Smooth muscle cell (in vitro differentiated cells): Measurements from ENCODE around the gene TAPT1. TPM values are rescaled to one million over a fixed set of nuclear protein-coding genes. Genes with fewer than 3 reads are reported as not detected.

Experiments
- DNase-seq: peaks from one replicate; lab custom pipeline; 2025; ENCODE audit not compliant: unreplicated experiment; lab: John Stamatoyannopoulos, UW
- H2AFZ ChIP-seq: fragments of 200-600 bp; sonication (generic); 2 replicates; pipeline ENCODE4 v1.6.0; 2016; ENCODE audit warnings: antibody characterized with exemption, low read depth, mild to moderate bottlenecking
- H3F3A ChIP-seq: fragments of 200-600 bp; sonication (generic); 2 replicates; pipeline ENCODE4 v1.6.0; 2017; ENCODE audit warnings: antibody characterized with exemption, low read depth
- H3K27ac ChIP-seq: fragments of 200-600 bp; sonication (generic); 2 replicates; pipeline ENCODE4 v1.5.1; 2016; ENCODE audit warnings: low read depth, mild to moderate bottlenecking
- H3K27me3 ChIP-seq: fragments of 200-600 bp; sonication (generic); 2 replicates; pipeline ENCODE4 v1.6.1; 2016; ENCODE audit warnings: low read depth, mild to moderate bottlenecking
- H3K36me3 ChIP-seq: fragments of 200-600 bp; sonication (generic); 2 replicates; pipeline ENCODE4 v1.5.1; 2016; ENCODE audit warnings: low read depth
- H3K4me1 ChIP-seq: fragments of 200-600 bp; sonication (generic); 2 replicates; pipeline ENCODE4 v1.5.1; 2016; ENCODE audit warnings: low read depth
- H3K4me2 ChIP-seq: fragments of 200-600 bp; sonication (generic); 2 replicates; pipeline ENCODE4 v1.6.0; 2016; ENCODE audit warnings: mild to moderate bottlenecking
- H3K4me3 ChIP-seq: fragments of 200-600 bp; sonication (generic); 2 replicates; pipeline ENCODE4 v1.5.1; 2016; ENCODE audit warnings: mild to moderate bottlenecking
- H3K79me2 ChIP-seq: fragments of 200-600 bp; sonication (generic); 2 replicates; pipeline ENCODE4 v1.6.0; 2016; ENCODE audit warnings: low read depth, mild to moderate bottlenecking
- H3K9ac ChIP-seq: fragments of 200-600 bp; sonication (generic); 2 replicates; pipeline ENCODE4 v1.6.0; 2016; ENCODE audit warnings: low read depth
- H3K9me3 ChIP-seq: fragments of 200-600 bp; sonication (generic); replicated peaks from 2 replicates; pipeline ENCODE4 v1.5.1; 2016; ENCODE audit warnings: low read depth
- H4K20me1 ChIP-seq: fragments of 200-600 bp; sonication (generic); 2 replicates; pipeline ENCODE4 v1.6.0; 2016; ENCODE audit warnings: low read depth
- WGBS: methylation state at CpG from one replicate; pipeline ENCODE4 v1.1.7; 2016; ENCODE audit warnings: low lambda C conversion rate; 5-methylcytosine and 5-hydroxymethylcytosine counted together
- polyA plus RNA-seq: library from polyadenylated mRNA; unstranded; fragments of >200 nt; fragmentation: Nextera tagmentation; extraction: Ambion mirVana; gene quantifications from 2 replicates; pipeline ENCODE4 v1.2.1, GENCODE V29; 2016
- total RNA-seq: library from RNA; depleted of rRNA; stranded (reverse); fragments of >200 nt; gene quantifications from 2 replicates; pipeline ENCODE4 v1.2.3, GENCODE V29; 2014
- TF ChIP-seq, protein P1 (sequence below): fragments of 200-600 bp; sonication (generic); IDR thresholded peaks from 2 replicates; pipeline ENCODE4 v1.5.1; 2017; ENCODE audit warnings: borderline replicate concordance, mild to moderate bottlenecking, antibody characterized with exemption; ENCODE audit not compliant: insufficient read depth, poor library complexity, severe bottlenecking

The TAPT1 gene
- total and polyA plus RNA-seq, 2 experiments from 2014 or later = 7.9 to 12.9 TPM

DNA sequence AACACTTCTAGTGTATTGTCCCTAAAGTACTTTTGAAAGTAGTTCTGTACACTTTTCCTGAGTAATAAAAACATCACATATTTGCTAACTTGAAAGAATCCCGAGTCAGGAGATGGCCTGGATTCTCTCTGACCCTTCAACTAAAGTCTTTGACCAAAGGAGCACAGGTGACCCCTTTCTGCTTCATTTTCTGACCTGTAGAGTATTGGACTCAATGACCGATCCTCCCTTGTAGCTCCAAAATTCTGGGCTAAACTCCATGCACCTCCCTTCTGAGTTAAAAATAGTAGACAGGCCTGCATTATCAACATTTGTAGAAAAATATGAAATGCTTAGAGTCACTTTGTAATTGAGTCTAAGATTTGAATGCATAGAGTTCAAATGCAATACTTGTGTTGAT lies 4.0 kb upstream of the TAPT1 start:
- Histone ChIP-seq H3K4me3 (no peak overlapping the region), H4K20me1 (no peaks in the 10 kb centered on the region), H3K4me2 (no peak overlapping the region), H3F3A (no peaks in the 10 kb centered on the region), H3K9me3 (no peaks in the 10 kb centered on the region), H3K4me1 (peaks cover 13% of the 10 kb centered on the region), H3K79me2 (peaks cover 7% of the 10 kb centered on the region), H3K36me3 (no peaks in the 10 kb centered on the region), H3K27ac (no peak overlapping the region), H3K27me3 (no peaks in the 10 kb centered on the region), H2AFZ (no peak overlapping the region), H3K9ac (no peak overlapping the region)
- WGBS = 88% methylated on average over 2 of the region's 2 CpGs
- TF ChIP-seq, protein P1, sequence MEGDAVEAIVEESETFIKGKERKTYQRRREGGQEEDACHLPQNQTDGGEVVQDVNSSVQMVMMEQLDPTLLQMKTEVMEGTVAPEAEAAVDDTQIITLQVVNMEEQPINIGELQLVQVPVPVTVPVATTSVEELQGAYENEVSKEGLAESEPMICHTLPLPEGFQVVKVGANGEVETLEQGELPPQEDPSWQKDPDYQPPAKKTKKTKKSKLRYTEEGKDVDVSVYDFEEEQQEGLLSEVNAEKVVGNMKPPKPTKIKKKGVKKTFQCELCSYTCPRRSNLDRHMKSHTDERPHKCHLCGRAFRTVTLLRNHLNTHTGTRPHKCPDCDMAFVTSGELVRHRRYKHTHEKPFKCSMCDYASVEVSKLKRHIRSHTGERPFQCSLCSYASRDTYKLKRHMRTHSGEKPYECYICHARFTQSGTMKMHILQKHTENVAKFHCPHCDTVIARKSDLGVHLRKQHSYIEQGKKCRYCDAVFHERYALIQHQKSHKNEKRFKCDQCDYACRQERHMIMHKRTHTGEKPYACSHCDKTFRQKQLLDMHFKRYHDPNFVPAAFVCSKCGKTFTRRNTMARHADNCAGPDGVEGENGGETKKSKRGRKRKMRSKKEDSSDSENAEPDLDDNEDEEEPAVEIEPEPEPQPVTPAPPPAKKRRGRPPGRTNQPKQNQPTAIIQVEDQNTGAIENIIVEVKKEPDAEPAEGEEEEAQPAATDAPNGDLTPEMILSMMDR = no peak
- DNase-seq = no peak

DNA sequence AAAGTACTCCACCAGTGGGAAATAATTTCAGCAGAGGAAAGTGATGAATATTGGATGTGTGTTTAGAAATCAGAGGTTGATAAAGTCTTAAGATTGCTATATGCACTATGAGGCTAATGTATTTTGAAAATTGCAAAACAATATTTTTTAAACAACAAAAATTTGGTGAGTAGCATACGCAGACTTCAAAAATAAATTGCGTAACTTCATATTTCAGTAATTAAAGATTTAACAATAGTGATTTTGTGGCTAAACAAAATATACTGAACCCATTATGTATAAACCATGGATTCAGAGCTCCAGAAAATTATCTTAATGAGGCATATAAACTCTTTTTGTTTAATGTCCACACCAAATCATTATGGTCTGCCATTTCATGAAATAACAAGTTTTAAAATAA lies 3.3 kb upstream of the TAPT1 start:
- DNase-seq = no peak
- H3K79me2 ChIP-seq = peaks cover 14% of the 10 kb centered on the region
- H3K27me3 ChIP-seq = no peaks in the 10 kb centered on the region
- no peaks in the 10 kb centered on the region for H3K9me3 ChIP-seq
- no peak overlapping the region for H3K9ac ChIP-seq
- WGBS = 99% methylated on average over 2 of the region's 2 CpGs
- TF ChIP-seq, protein P1 = no peak
- H3K4me2 ChIP-seq = no peak overlapping the region
- no peak overlapping the region for H3K27ac ChIP-seq
- no peaks in the 10 kb centered on the region for H3K36me3 ChIP-seq
- no peak overlapping the region for H3K4me3 ChIP-seq
- no peak overlapping the region for H2AFZ ChIP-seq
- H3K4me1 ChIP-seq = peaks cover 20% of the 10 kb centered on the region
- no peaks in the 10 kb centered on the region for H3F3A ChIP-seq
- no peaks in the 10 kb centered on the region for H4K20me1 ChIP-seq

DNA sequence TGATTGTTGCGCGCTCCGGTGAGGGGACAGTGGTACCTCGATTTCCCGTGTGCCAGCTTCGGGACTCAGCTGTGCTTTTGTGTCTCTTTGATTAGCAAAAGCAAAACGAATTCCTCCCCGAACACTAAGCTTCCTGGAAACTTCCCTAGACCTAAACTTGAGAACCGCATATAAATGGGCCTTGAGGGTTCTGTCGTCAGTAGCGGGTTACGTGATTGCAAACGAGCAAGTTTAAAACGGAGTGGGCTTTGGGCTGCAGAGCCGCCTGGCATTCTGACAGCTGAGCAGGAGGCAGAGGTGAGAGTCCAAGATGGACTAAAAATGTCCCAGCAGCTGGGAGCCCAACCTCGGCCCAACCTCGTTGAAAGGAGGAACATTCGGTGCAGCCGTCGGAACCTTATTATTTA lies 1.2 kb upstream of the TAPT1 start:
- H3K9ac ChIP-seq = peak overlapping the region; percentile 55
- peak overlapping the region; percentile 29 for H3K27ac ChIP-seq
- H3K36me3 ChIP-seq = no peaks in the 10 kb centered on the region
- H3K9me3 ChIP-seq = no peaks in the 10 kb centered on the region
- peaks cover 36% of the 10 kb centered on the region for H3K79me2 ChIP-seq
- H3F3A ChIP-seq = no peaks in the 10 kb centered on the region
- peak overlapping the region; percentile 93 for H2AFZ ChIP-seq
- peaks cover 3% of the 10 kb centered on the region for H4K20me1 ChIP-seq
- peaks cover 25% of the 10 kb centered on the region for H3K4me1 ChIP-seq
- H3K4me3 ChIP-seq = peak overlapping the region; percentile 93
- H3K4me2 ChIP-seq = peak overlapping the region; percentile 92
- TF ChIP-seq, protein P1 = no peak
- WGBS = 6% methylated on average over 20 of the region's 20 CpGs
- no peaks in the 10 kb centered on the region for H3K27me3 ChIP-seq
- no peak for DNase-seq

DNA sequence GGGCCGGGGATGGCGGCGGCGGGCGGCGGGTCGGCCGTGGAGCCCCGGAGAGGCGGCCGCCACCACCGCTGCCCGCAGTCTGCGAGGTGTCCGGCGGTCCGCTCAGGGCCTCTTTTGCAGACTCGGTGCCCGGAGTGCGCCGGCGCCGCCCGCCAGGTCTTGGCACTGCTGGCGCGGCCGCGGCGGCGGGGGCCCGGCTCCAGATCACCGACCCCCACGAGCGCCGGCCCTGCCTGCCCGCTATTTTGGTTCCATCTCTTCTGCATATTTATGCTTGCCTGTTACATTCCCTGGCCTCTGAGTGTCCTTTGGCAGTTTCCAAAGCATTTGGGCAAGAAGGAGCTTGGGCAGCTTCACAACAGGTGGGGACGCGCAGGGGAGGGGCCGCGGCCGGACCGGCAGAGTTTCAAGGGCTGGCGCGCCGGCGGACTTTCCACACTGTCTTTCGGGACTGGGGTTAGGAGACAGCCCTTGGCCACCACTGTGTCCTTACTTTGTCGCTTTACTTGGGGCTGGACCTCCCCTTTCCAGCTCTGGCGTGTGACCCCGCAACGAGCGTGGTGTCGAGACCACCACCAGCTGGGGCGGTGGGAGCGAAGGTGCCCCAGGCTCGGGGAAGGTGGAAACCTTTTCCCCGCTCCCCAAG lies 668 bp upstream of the TAPT1 start:
- peaks cover 41% of the 10 kb centered on the region for H3K79me2 ChIP-seq

More for the DNA sequence above, 668 bp upstream of the TAPT1 start:
- Histone ChIP-seq H3F3A (no peaks in the 10 kb centered on the region), H4K20me1 (peaks cover 7% of the 10 kb centered on the region), H3K27ac (peak overlapping the region; percentile 29), H3K36me3 (no peaks in the 10 kb centered on the region), H3K4me1 (peaks cover 23% of the 10 kb centered on the region), H3K4me3 (peak overlapping the region; percentile 93), H3K9me3 (no peaks in the 10 kb centered on the region), H2AFZ (peak overlapping the region; percentile 93), H3K27me3 (no peaks in the 10 kb centered on the region), H3K4me2 (peak overlapping the region; percentile 92), H3K9ac (peak overlapping the region; percentile 55)
- 1% methylated on average over 57 of the region's 57 CpGs for WGBS
- TF ChIP-seq, protein P1 = no peak
- peak; percentile 24 for DNase-seq
